Measurements from ENCODE around the gene EXT2.

Gene EXT2

GRCh38 chr11:44268614-44269080 is 173.2 kb downstream of the EXT2 start:
- Histone ChIP-seq H3K27ac (ENCODE audit: low read length) (no peak overlapping the region), H3K27me3 (ENCODE audit: low read depth, low read length) (no peaks in the 10 kb centered on the region), H2AFZ (ENCODE audit: low read depth, low read length) (no peak overlapping the region), H3K9ac (ENCODE audit: low read length) (no peak overlapping the region), H3K9me3 (ENCODE audit: insufficient read depth, low read length) (no peaks in the 10 kb centered on the region), H3K36me3 (replicated peaks; ENCODE audit: low read depth, low read length) (no peaks in the 10 kb centered on the region), H3K79me2 (ENCODE audit: low read length) (no peaks in the 10 kb centered on the region), H3K4me3 (ENCODE audit: low read length) (no peak overlapping the region), H3K4me2 (ENCODE audit: low read length) (no peak overlapping the region), H4K20me1 (ENCODE audit: insufficient read depth, low read length) (no peaks in the 10 kb centered on the region), H3K4me1 (ENCODE audit: low read length) (no peaks in the 10 kb centered on the region)
- TF ChIP-seq CTCF (IDR thresholded peaks at IDR 0.05; ENCODE audit: low read depth, low read length) (no peak), EZH2phosphoT487 (IDR thresholded peaks at IDR 0.05; ENCODE audit: low read depth) (no peak)

GRCh38 chr11:44269369-44270351 is 174.2 kb downstream of the EXT2 start:
- Histone ChIP-seq H3K4me2 (ENCODE audit: low read length) (no peak overlapping the region), H3K9me3 (ENCODE audit: insufficient read depth, low read length) (no peaks in the 10 kb centered on the region), H3K36me3 (replicated peaks; ENCODE audit: low read depth, low read length) (no peaks in the 10 kb centered on the region), H3K27ac (ENCODE audit: low read length) (no peak overlapping the region), H3K79me2 (ENCODE audit: low read length) (no peaks in the 10 kb centered on the region), H4K20me1 (ENCODE audit: insufficient read depth, low read length) (no peaks in the 10 kb centered on the region), H2AFZ (ENCODE audit: low read depth, low read length) (no peak overlapping the region), H3K4me1 (ENCODE audit: low read length) (no peaks in the 10 kb centered on the region), H3K27me3 (ENCODE audit: low read depth, low read length) (no peaks in the 10 kb centered on the region), H3K9ac (ENCODE audit: low read length) (no peak overlapping the region), H3K4me3 (ENCODE audit: low read length) (no peak overlapping the region)
- no peak for TF ChIP-seq EZH2phosphoT487 (IDR thresholded peaks at IDR 0.05; ENCODE audit: low read depth)
- TF ChIP-seq CTCF (IDR thresholded peaks at IDR 0.05; ENCODE audit: low read depth, low read length): no peak

- H3K36me3 ChIP-seq (replicated peaks; ENCODE audit: low read depth, low read length): no peaks in the 10 kb centered on the region
- H3K27me3 ChIP-seq (ENCODE audit: low read depth, low read length): no peaks in the 10 kb centered on the region
- TF ChIP-seq CTCF (IDR thresholded peaks at IDR 0.05; ENCODE audit: low read depth, low read length): no peak
- no peak for TF ChIP-seq EZH2phosphoT487 (IDR thresholded peaks at IDR 0.05; ENCODE audit: low read depth)
- H3K9ac ChIP-seq (ENCODE audit: low read length): no peak overlapping the region
- no peak overlapping the region for H3K4me3 ChIP-seq (ENCODE audit: low read length)
- no peaks in the 10 kb centered on the region for H4K20me1 ChIP-seq (ENCODE audit: insufficient read depth, low read length)
- H2AFZ ChIP-seq (ENCODE audit: low read depth, low read length): no peak overlapping the region
- no peaks in the 10 kb centered on the region for H3K9me3 ChIP-seq (ENCODE audit: insufficient read depth, low read length)
- no peaks in the 10 kb centered on the region for H3K79me2 ChIP-seq (ENCODE audit: low read length)
- no peak overlapping the region for H3K27ac ChIP-seq (ENCODE audit: low read length)
- H3K4me1 ChIP-seq (ENCODE audit: low read length): no peaks in the 10 kb centered on the region
- no peak overlapping the region for H3K4me2 ChIP-seq (ENCODE audit: low read length)
Measured at GRCh38 chr11:44270403-44271273, 175.2 kb downstream of the EXT2 start.

- Histone ChIP-seq H3K4me2 (ENCODE audit: low read length) (no peak overlapping the region), H4K20me1 (ENCODE audit: insufficient read depth, low read length) (no peaks in the 10 kb centered on the region), H3K27me3 (ENCODE audit: low read depth, low read length) (no peaks in the 10 kb centered on the region), H3K4me1 (ENCODE audit: low read length) (no peaks in the 10 kb centered on the region), H3K4me3 (ENCODE audit: low read length) (no peak overlapping the region), H3K9ac (ENCODE audit: low read length) (no peak overlapping the region), H3K9me3 (ENCODE audit: insufficient read depth, low read length) (no peaks in the 10 kb centered on the region), H3K36me3 (replicated peaks; ENCODE audit: low read depth, low read length) (no peaks in the 10 kb centered on the region), H2AFZ (ENCODE audit: low read depth, low read length) (no peak overlapping the region), H3K27ac (ENCODE audit: low read length) (no peak overlapping the region), H3K79me2 (ENCODE audit: low read length) (no peaks in the 10 kb centered on the region)
- no peak for TF ChIP-seq CTCF (IDR thresholded peaks at IDR 0.05; ENCODE audit: low read depth, low read length)
- no peak for TF ChIP-seq EZH2phosphoT487 (IDR thresholded peaks at IDR 0.05; ENCODE audit: low read depth)
Measured at GRCh38 chr11:44271286-44271685, 175.8 kb downstream of the EXT2 start.

Measured in OCI-LY3 (cell line).